ENCODE measurements around the gene PTPRD. TPM values are rescaled to one million over a fixed set of nuclear protein-coding genes. Genes with fewer than 3 reads are reported as not detected.

PTPRD gene
- total RNA-seq, 1 experiment from 2014 or later = not detected

DNA sequence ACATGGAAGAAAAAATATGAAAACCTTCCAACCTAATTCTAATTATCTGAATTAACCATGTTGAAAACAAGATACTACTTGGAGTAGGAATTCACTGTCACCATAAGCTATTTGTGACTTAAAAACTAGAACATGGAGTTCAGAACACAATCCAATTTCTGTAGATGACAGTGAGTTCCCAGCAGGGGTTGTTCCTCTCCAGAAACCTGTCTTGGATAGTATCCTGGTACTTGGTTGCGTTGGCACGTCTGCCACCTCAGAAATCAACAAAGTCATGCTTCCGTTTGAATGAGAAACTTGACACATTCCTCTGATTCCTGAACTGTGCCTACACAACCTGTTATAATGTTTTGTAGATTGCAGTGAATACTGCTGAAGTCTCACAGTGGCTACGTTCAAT, 2023.3 kb downstream of the PTPRD start:
- no peak for ATAC-seq

DNA sequence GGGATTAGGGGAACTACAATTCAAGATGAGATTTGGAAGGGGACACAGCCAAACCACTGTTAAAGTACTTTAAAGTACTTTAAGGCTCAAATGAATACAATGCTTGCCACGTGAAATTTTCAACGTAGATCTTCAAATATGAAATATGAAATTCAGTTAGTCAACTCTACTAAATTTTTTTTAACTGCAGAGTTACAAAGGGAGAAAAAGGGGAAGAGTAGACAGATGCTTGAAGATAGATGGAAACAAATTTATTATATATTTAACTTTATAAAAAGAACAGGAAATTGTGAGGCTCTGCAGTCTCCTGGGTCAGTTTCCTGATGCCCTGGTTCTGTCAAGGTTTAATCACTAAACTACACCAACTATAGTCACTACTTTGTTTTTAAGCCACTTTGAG, 2027.8 kb downstream of the PTPRD start:
- CTCF ChIA-PET = no interaction called here
- H3K4me3 ChIP-seq (ENCODE audit: low read depth in 2 of 2, low read length in 2 of 2) = no peak overlapping the region
- in situ Hi-C loops (cut with HindIII; ENCODE audit: low pct_unique_long_range_greater_than_20kb, low sequenced_read_pairs) = no loop called here

More for the DNA sequence above, 2023.3 kb downstream of the PTPRD start:
- Histone ChIP-seq H3K36me3 (ENCODE audit: control insufficient read depth, insufficient read depth, low read length) (no peaks in the 10 kb centered on the region), H3K27ac (ENCODE audit: low read length) (no peak overlapping the region), H3K9me3 (ENCODE audit: control insufficient read depth, insufficient read depth, low read depth, low read length) (no peaks in the 10 kb centered on the region), H3K4me3 (ENCODE audit: low read depth in 2 of 2, low read length in 2 of 2) (no peak overlapping the region), H3K4me1 (ENCODE audit: control insufficient read depth, insufficient read depth, low read length) (no peaks in the 10 kb centered on the region), H3K27me3 (ENCODE audit: control insufficient read depth, insufficient read depth, low read length) (no peaks in the 10 kb centered on the region)
- in situ Hi-C loops (cut with HindIII; ENCODE audit: low pct_unique_long_range_greater_than_20kb, low sequenced_read_pairs) (no loop called here), intact Hi-C loops (cut with micrococcal nuclease; ENCODE audit: unreplicated experiment) (no loop called here)
- no TSS peak for BruUV-seq (replicated peaks)
- TF ChIP-seq TCF7L2 (IDR thresholded peaks at IDR 0.05; ENCODE audit: low read depth, low read length) = no peak
- TF ChIP-seq REST (IDR thresholded peaks at IDR 0.05; ENCODE audit: insufficient read depth in 1 of 2, low read depth in 2 of 2, low read length in 1 of 2) = no peak
- TF ChIP-seq POLR2AphosphoS5 (IDR thresholded peaks at IDR 0.05; ENCODE audit: low read depth, low read length) = no peak
- no peak for TF ChIP-seq CTCF (IDR thresholded peaks at IDR 0.05)
- TF ChIP-seq SIN3A (IDR thresholded peaks at IDR 0.05; ENCODE audit: borderline replicate concordance, insufficient read depth, low read depth, low read length) = no peak
- POLR2A ChIA-PET = no interaction called here
- CTCF ChIA-PET = no interaction called here
- DNase-seq (ENCODE audit: low read depth, low spot score) = no peak

More for the DNA sequence above, 2027.8 kb downstream of the PTPRD start:
- no peak for TF ChIP-seq POLR2AphosphoS5 (IDR thresholded peaks at IDR 0.05; ENCODE audit: low read depth, low read length)
- no peak for TF ChIP-seq CTCF (IDR thresholded peaks at IDR 0.05)
- no peak for TF ChIP-seq SIN3A (IDR thresholded peaks at IDR 0.05; ENCODE audit: borderline replicate concordance, insufficient read depth, low read depth, low read length)
- no peak for TF ChIP-seq REST (IDR thresholded peaks at IDR 0.05; ENCODE audit: insufficient read depth in 1 of 2, low read depth in 2 of 2, low read length in 1 of 2)
- no peaks in the 10 kb centered on the region for H3K9me3 ChIP-seq (ENCODE audit: control insufficient read depth, insufficient read depth, low read depth, low read length)
- POLR2A ChIA-PET = no interaction called here
- no TSS peak for BruUV-seq (replicated peaks)
- intact Hi-C loops (cut with micrococcal nuclease; ENCODE audit: unreplicated experiment) = no loop called here
- no peaks in the 10 kb centered on the region for H3K27me3 ChIP-seq (ENCODE audit: control insufficient read depth, insufficient read depth, low read length)
- no peaks in the 10 kb centered on the region for H3K4me1 ChIP-seq (ENCODE audit: control insufficient read depth, insufficient read depth, low read length)
- DNase-seq (ENCODE audit: low read depth, low spot score) (no peak), ATAC-seq (no peak)
- H3K36me3 ChIP-seq (ENCODE audit: control insufficient read depth, insufficient read depth, low read length) = no peaks in the 10 kb centered on the region
- H3K27ac ChIP-seq (ENCODE audit: low read length) = no peak overlapping the region
